H9 (cell line): ENCODE measurements around the gene CIPC. TPM values are rescaled to one million over a fixed set of nuclear protein-coding genes. Genes with fewer than 3 reads are reported as not detected.

ENCODE experiments used
- DNase-seq: peaks from one replicate; pipeline ENCODE4 v3.0.0-alpha.2; 2017
- H2AFZ ChIP-seq: one replicate; pipeline ENCODE4 v1.6.1; 2013; ENCODE audit warnings: mild to moderate bottlenecking, low read length, control low read depth, moderate library complexity
- H2AK5ac ChIP-seq: 2 replicates; pipeline ENCODE4 v1.6.1; 2013; ENCODE audit warnings: low read length, control low read depth, mixed read lengths; ENCODE audit not compliant: insufficient read length
- H2BK120ac ChIP-seq: one replicate; pipeline ENCODE4 v1.6.1; 2013; ENCODE audit warnings: low read depth, mild to moderate bottlenecking, low read length, control low read depth, inconsistent platforms; ENCODE audit not compliant: poor library complexity, severe bottlenecking
- H2BK12ac ChIP-seq: 2 replicates; pipeline ENCODE4 v1.6.1; 2013; ENCODE audit warnings: low read length, control low read depth, mixed read lengths, low read depth; ENCODE audit not compliant: insufficient read length
- H2BK15ac ChIP-seq: 2 replicates; pipeline ENCODE4 v1.6.1; 2013; ENCODE audit warnings: low read depth, low read length, control low read depth
- H2BK20ac ChIP-seq: one replicate; pipeline ENCODE4 v1.6.1; 2013; ENCODE audit warnings: low read depth, mild to moderate bottlenecking, low read length, control low read depth, inconsistent platforms; ENCODE audit not compliant: poor library complexity, severe bottlenecking
- H2BK5ac ChIP-seq: 2 replicates; pipeline ENCODE4 v1.6.1; 2013; ENCODE audit warnings: low read length, control low read depth, mixed read lengths; ENCODE audit not compliant: insufficient read length
- H3K14ac ChIP-seq: 2 replicates; pipeline ENCODE4 v1.6.1; 2013; ENCODE audit warnings: low read length, control low read depth; ENCODE audit not compliant: insufficient read depth
- H3K18ac ChIP-seq: 2 replicates; pipeline ENCODE4 v1.6.1; 2013; ENCODE audit warnings: low read depth, mild to moderate bottlenecking, mixed read lengths, low read length, control low read depth; ENCODE audit not compliant: insufficient read length
- H3K23ac ChIP-seq: 2 replicates; pipeline ENCODE4 v1.6.1; 2013; ENCODE audit warnings: low read length, control low read depth, mixed read lengths, low read depth; ENCODE audit not compliant: insufficient read length
- H3K23me2 ChIP-seq: 2 replicates; pipeline ENCODE4 v1.6.1; 2013; ENCODE audit warnings: low read depth, mild to moderate bottlenecking, mixed read lengths, low read length, control low read depth; ENCODE audit not compliant: insufficient read length, poor library complexity, severe bottlenecking
- H3K27ac ChIP-seq: 2 replicates; pipeline ENCODE4 v1.5.1; 2013; ENCODE audit warnings: low read length, control low read depth, mixed read lengths, low read depth; ENCODE audit not compliant: insufficient read length
- H3K27me3 ChIP-seq: 2 replicates; pipeline ENCODE4 v1.6.1; 2013; ENCODE audit warnings: low read length, control low read depth, inconsistent platforms; ENCODE audit not compliant: insufficient read depth
- H3K4ac ChIP-seq: 2 replicates; pipeline ENCODE4 v1.6.1; 2013; ENCODE audit warnings: low read depth, mild to moderate bottlenecking, control low read depth, inconsistent platforms, low read length, moderate library complexity
- H3K4me1 ChIP-seq: 2 replicates; pipeline ENCODE4 v1.6.1; 2013; ENCODE audit warnings: low read length, control low read depth, inconsistent platforms; ENCODE audit not compliant: insufficient read depth
- H3K4me2 ChIP-seq: 2 replicates; pipeline ENCODE4 v1.6.1; 2013; ENCODE audit warnings: low read length, control low read depth, mixed read lengths; ENCODE audit not compliant: insufficient read length, insufficient read depth
- H3K56ac ChIP-seq: 2 replicates; pipeline ENCODE4 v1.6.1; 2013; ENCODE audit warnings: low read depth, mild to moderate bottlenecking, mixed read lengths, low read length, control low read depth; ENCODE audit not compliant: insufficient read length
- H3K79me1 ChIP-seq: 2 replicates; pipeline ENCODE4 v1.6.1; 2013; ENCODE audit warnings: low read depth, mild to moderate bottlenecking, moderate library complexity, low read length, control low read depth, inconsistent platforms; ENCODE audit not compliant: insufficient read depth, poor library complexity, severe bottlenecking
- H3K79me2 ChIP-seq: 2 replicates; pipeline ENCODE4 v1.6.1; 2013; ENCODE audit warnings: low read length, control low read depth, inconsistent platforms; ENCODE audit not compliant: insufficient read depth
- H3K9ac ChIP-seq: 2 replicates; pipeline ENCODE4 v1.6.1; 2013; ENCODE audit warnings: low read length, control low read depth, mixed read lengths; ENCODE audit not compliant: insufficient read length; ENCODE audit errors: extremely low read depth
- H3K9me3 ChIP-seq: one replicate; pipeline ENCODE4 v1.6.1; 2013; ENCODE audit warnings: low read depth, low read length, inconsistent platforms; ENCODE audit not compliant: control insufficient read depth
- H3T11ph ChIP-seq: one replicate; pipeline ENCODE4 v1.6.1; 2013; ENCODE audit warnings: mild to moderate bottlenecking, low read length, control low read depth, inconsistent platforms
- H4K20me1 ChIP-seq: one replicate; pipeline ENCODE4 v1.6.1; 2013; ENCODE audit not compliant: control insufficient read depth, insufficient read length, insufficient read depth
- H4K5ac ChIP-seq: 2 replicates; pipeline ENCODE4 v1.6.1; 2013; ENCODE audit warnings: low read depth, mild to moderate bottlenecking, mixed read lengths, low read length, control low read depth; ENCODE audit not compliant: insufficient read length
- H4K8ac ChIP-seq: replicated peaks from 2 replicates; pipeline ENCODE4 v1.6.1; 2013; ENCODE audit warnings: low read length, control low read depth, mixed read lengths, low read depth; ENCODE audit not compliant: insufficient read length
- H4K91ac ChIP-seq: 2 replicates; pipeline ENCODE4 v1.6.1; 2013; ENCODE audit warnings: low read depth, mild to moderate bottlenecking, moderate library complexity, mixed read lengths, low read length, control low read depth; ENCODE audit not compliant: insufficient read length
- H3K27ac Mint-ChIP-seq, 3 experiments: 2 replicates in 2 of 3; 3 replicates in 1 of 3; pipeline ENCODE4 v1.8.0; 2020 to 2021; ENCODE audit warnings: mixed read lengths in 3 of 3, mild to moderate bottlenecking in 1 of 3, moderate library complexity in 1 of 3
- H3K27me3 Mint-ChIP-seq: 2 replicates; pipeline ENCODE4 v1.8.0; 2021; ENCODE audit warnings: low read depth, mild to moderate bottlenecking, moderate library complexity, mixed read lengths
- H3K36me3 Mint-ChIP-seq, 3 experiments: 2 replicates in 2 of 3; 3 replicates in 1 of 3; pipeline ENCODE4 v1.8.0; 2020 to 2021; ENCODE audit warnings: low read depth in 3 of 3, mixed read lengths in 3 of 3; ENCODE audit not compliant: insufficient read depth in 1 of 3
- H3K4me1 Mint-ChIP-seq, 2 experiments: 2 replicates each; pipeline ENCODE4 v1.8.0; 2020; ENCODE audit warnings: mixed read lengths in 2 of 2
- H3K4me3 Mint-ChIP-seq, 2 experiments: 2 replicates in 1 of 2; 3 replicates in 1 of 2; pipeline ENCODE4 v1.8.0; 2020 to 2021; ENCODE audit warnings: mild to moderate bottlenecking in 2 of 2, mixed read lengths in 2 of 2, moderate library complexity in 1 of 2
- H3K9me3 Mint-ChIP-seq, 2 experiments: 2 replicates in 1 of 2; 3 replicates in 1 of 2; pipeline ENCODE4 v1.8.0; 2020; ENCODE audit warnings: mild to moderate bottlenecking in 2 of 2, mixed read lengths in 2 of 2, moderate library complexity in 1 of 2
- WGBS: extraction: QIAGEN DNeasy Blood & Tissue Kit; methylation state at CpG from one replicate; pipeline ENCODE4 v1.1.7; 2013; ENCODE audit warnings: missing lambda C conversion rate, low lambda C conversion rate, mixed read lengths; ENCODE audit not compliant: insufficient read length; ENCODE audit errors: extremely low coverage; 5-methylcytosine and 5-hydroxymethylcytosine counted together
- total RNA-seq: library from RNA; stranded (reverse); gene quantifications from 2 replicates; pipeline ENCODE4 v1.2.1, GENCODE V29; 2021
- TF ChIP-seq, protein P1 (sequence below): fragments of 200-600 bp; sonication (generic); conservative IDR thresholded peaks from 3 replicates; pipeline ENCODE4 v1.8.0; 2021; ENCODE audit warnings: antibody characterized with exemption, mild to moderate bottlenecking

Gene CIPC
- total RNA-seq, 1 experiment from 2014 or later, result 23.4 TPM

- Histone ChIP-seq H2AK5ac (no peak overlapping the region), H3K14ac (no peak overlapping the region), H2BK5ac (no peak overlapping the region), H2BK20ac (no peak overlapping the region), H2AFZ (no peak overlapping the region), H2BK15ac (no peak overlapping the region), H3K4me2 (no peak overlapping the region), H3K79me2 (no peaks in the 10 kb centered on the region), H3K79me1 (no peaks in the 10 kb centered on the region), H4K20me1 (no peaks in the 10 kb centered on the region), H3T11ph (no peak overlapping the region), H4K8ac (no peak overlapping the region), H3K9me3 (no peaks in the 10 kb centered on the region), H3K23ac (no peak overlapping the region), H3K4ac (no peak overlapping the region; the same call in 1 of the 2 replicates), H2BK12ac (no peak overlapping the region), H4K91ac (no peak overlapping the region), H3K18ac (no peak overlapping the region), H3K56ac (no peak overlapping the region), H4K5ac (no peak overlapping the region), H3K27me3 (no peaks in the 10 kb centered on the region), H3K4me1 (peaks cover 2% of the 10 kb centered on the region; the same call in 1 of the 2 replicates), H3K9ac (no peak overlapping the region), H3K23me2 (peaks cover 5% of the 10 kb centered on the region), H3K27ac (no peak overlapping the region), H2BK120ac (no peak overlapping the region)
- DNase-seq, result no peak
- TF ChIP-seq, protein P1, sequence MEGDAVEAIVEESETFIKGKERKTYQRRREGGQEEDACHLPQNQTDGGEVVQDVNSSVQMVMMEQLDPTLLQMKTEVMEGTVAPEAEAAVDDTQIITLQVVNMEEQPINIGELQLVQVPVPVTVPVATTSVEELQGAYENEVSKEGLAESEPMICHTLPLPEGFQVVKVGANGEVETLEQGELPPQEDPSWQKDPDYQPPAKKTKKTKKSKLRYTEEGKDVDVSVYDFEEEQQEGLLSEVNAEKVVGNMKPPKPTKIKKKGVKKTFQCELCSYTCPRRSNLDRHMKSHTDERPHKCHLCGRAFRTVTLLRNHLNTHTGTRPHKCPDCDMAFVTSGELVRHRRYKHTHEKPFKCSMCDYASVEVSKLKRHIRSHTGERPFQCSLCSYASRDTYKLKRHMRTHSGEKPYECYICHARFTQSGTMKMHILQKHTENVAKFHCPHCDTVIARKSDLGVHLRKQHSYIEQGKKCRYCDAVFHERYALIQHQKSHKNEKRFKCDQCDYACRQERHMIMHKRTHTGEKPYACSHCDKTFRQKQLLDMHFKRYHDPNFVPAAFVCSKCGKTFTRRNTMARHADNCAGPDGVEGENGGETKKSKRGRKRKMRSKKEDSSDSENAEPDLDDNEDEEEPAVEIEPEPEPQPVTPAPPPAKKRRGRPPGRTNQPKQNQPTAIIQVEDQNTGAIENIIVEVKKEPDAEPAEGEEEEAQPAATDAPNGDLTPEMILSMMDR, result no peak
- peaks cover 16 to 25% of the 10 kb centered on the region in 2 experiments for H3K4me1 Mint-ChIP-seq
- H3K27me3 Mint-ChIP-seq, result no peaks in the 10 kb centered on the region; the same call in 1 of the 2 replicates
- WGBS, result no CpG with 5 or more reads among the region's 3 CpGs
- no peak overlapping the region for H3K27ac Mint-ChIP-seq
- peaks cover 0 to 6% of the 10 kb centered on the region in 2 experiments; a peak in 3 of 5 replicates for H3K9me3 Mint-ChIP-seq
- peaks cover 0 to 9% (median 3%) of the 10 kb centered on the region in 3 experiments; a peak in 2 of 7 replicates for H3K36me3 Mint-ChIP-seq
- H3K4me3 Mint-ChIP-seq, result no peak overlapping the region
Measured at GRCh38 chr14:77077040-77077439, 21.0 kb upstream of the CIPC start.
